GM12878 (cell line): ENCODE measurements around the gene CENPF. TPM values are rescaled to one million over a fixed set of nuclear protein-coding genes. Genes with fewer than 3 reads are reported as not detected.

Experiments
- ATAC-seq: fragments of 200-7000 bp; cut with Tn5 transposase; 3 replicates; pipeline ENCODE4 v1.9.1; 2020; ENCODE audit warnings: mild to moderate bottlenecking, moderate library complexity
- BruUV-seq: library from RNA; stranded (reverse); fragments of 400-500 nt; replicated peaks from 2 replicates; lab custom pipeline; 2021; lab: Mats Ljungman, UMichigan
- CTCF ChIA-PET: fragments of 300-600 bp; sonication (Branson Sonifier 250); formaldehyde crosslinking; extraction: SDS; loops from one replicate; lab custom pipeline; 2021; ENCODE audit warnings: inconsistent platforms; lab: Yijun Ruan, JAX
- POLR2A ChIA-PET: fragments of 350-600 bp; formaldehyde crosslinking; extraction: SDS; loops from one replicate; lab custom pipeline; 2021; ENCODE audit warnings: inconsistent platforms; lab: Charles Lee
- RAD21 ChIA-PET: fragments of 300-600 bp; sonication (Branson Sonifier 250); formaldehyde crosslinking; loops from one replicate; lab custom pipeline; 2023; ENCODE audit warnings: antibody characterized with exemption; ENCODE audit not compliant: unreplicated experiment; lab: Charles Lee
- SMC1A ChIA-PET: fragments of 300-600 bp; sonication (Branson Sonifier 250); formaldehyde crosslinking; loops from one replicate; lab custom pipeline; 2023; ENCODE audit not compliant: unreplicated experiment, uncharacterized antibody; lab: Charles Lee
- DNase-seq: peaks from one replicate; pipeline ENCODE4 v3.0.0-alpha.2; 2011; ENCODE audit warnings: low read depth, low spot score
- FAIRE-seq: peaks from 3 replicates; lab custom pipeline; 2011; peaks lifted over from hg19 to GRCh38; lab: Jason Lieb, UNC
- H2AFZ ChIP-seq: 2 replicates; pipeline ENCODE4 v1.6.0; 2011; ENCODE audit warnings: low read depth, low read length, control low read depth; ENCODE audit not compliant: control insufficient read depth
- H3K27ac ChIP-seq: 2 replicates; pipeline ENCODE4 v1.5.1; 2011; ENCODE audit warnings: control low read depth; ENCODE audit not compliant: control insufficient read depth, insufficient read depth
- H3K27me3 ChIP-seq, 2 experiments: replicated peaks in 1 of 2; 2 replicates each; pipeline versions ENCODE4 v1.6.0 to v1.6.1; 2011; ENCODE audit warnings: low read length in 1 of 2; ENCODE audit not compliant: control insufficient read depth in 2 of 2, insufficient read depth in 2 of 2
- H3K36me3 ChIP-seq, 2 experiments: 2 replicates each; pipeline ENCODE4 v1.5.1; 2011; ENCODE audit warnings: low read length in 1 of 2; ENCODE audit not compliant: control insufficient read depth in 2 of 2, insufficient read depth in 2 of 2
- H3K4me1 ChIP-seq: 2 replicates; pipeline ENCODE4 v1.6.1; 2011; ENCODE audit warnings: mild to moderate bottlenecking, low read length, moderate library complexity, mixed read lengths; ENCODE audit not compliant: control insufficient read depth, insufficient read depth
- H3K4me2 ChIP-seq: 2 replicates; pipeline ENCODE4 v1.6.0; 2011; ENCODE audit warnings: control low read depth; ENCODE audit not compliant: control insufficient read depth, insufficient read depth
- H3K4me3 ChIP-seq: fragments of 200-600 bp; sonication (generic); 2 replicates; pipeline ENCODE4 v1.5.1; 2016
- H3K79me2 ChIP-seq: 2 replicates; pipeline ENCODE4 v1.6.0; 2011; ENCODE audit warnings: low read length; ENCODE audit not compliant: control insufficient read depth, insufficient read depth
- H3K9ac ChIP-seq: 2 replicates; pipeline ENCODE4 v1.8.0; 2011; ENCODE audit warnings: low read length, control low read depth, mixed read lengths; ENCODE audit not compliant: control insufficient read depth, insufficient read depth
- H3K9me3 ChIP-seq: replicated peaks from 3 replicates; pipeline ENCODE4 v1.5.1; 2011; ENCODE audit warnings: mild to moderate bottlenecking, low read length; ENCODE audit not compliant: control insufficient read depth, insufficient read depth
- H4K20me1 ChIP-seq: 2 replicates; pipeline ENCODE4 v1.6.0; 2011; ENCODE audit not compliant: control insufficient read depth, insufficient read depth
- CEBPB ChIP-seq, 2 experiments: fragments of 150-350 bp in 1 of 2; IDR thresholded peaks; 2 replicates each; pipeline ENCODE4 v1.6.1; 2012 to 2014; ENCODE audit warnings: low read depth in 2 of 2, low read length in 2 of 2, borderline replicate concordance in 1 of 2, inconsistent platforms in 1 of 2
- CHD1 ChIP-seq: IDR thresholded peaks from 2 replicates; pipeline ENCODE4 v1.6.1; 2012; ENCODE audit warnings: low read depth, low read length, improper control_type of control experiment
- MYB ChIP-seq: fragments of 150-350 bp; IDR thresholded peaks from 2 replicates; pipeline ENCODE4 v1.6.1; 2014; ENCODE audit warnings: mild to moderate bottlenecking, low read depth, low read length, borderline replicate concordance
- RBBP5 ChIP-seq: fragments of 200-600 bp; sonication (generic); conservative IDR thresholded peaks from 2 replicates; pipeline ENCODE4 v1.6.1; 2016
- SPI1 ChIP-seq: IDR thresholded peaks from 2 replicates; pipeline ENCODE4 v1.6.1; 2011; ENCODE audit warnings: low read depth, mild to moderate bottlenecking, low read length, moderate library complexity, borderline replicate concordance; ENCODE audit not compliant: insufficient read depth
- WGBS: methylation state at CpG from one replicate; pipeline ENCODE4 v1.1.6; 2016; ENCODE audit warnings: low lambda C conversion rate; ENCODE audit not compliant: insufficient replicate concordance, insufficient coverage; ENCODE audit errors: missing lambda C conversion rate; 5-methylcytosine and 5-hydroxymethylcytosine counted together
- in situ Hi-C: fragments of 300-500 bp; cut with MboI; formaldehyde crosslinking; loops from 9 replicates; pipeline ENCODE4 v1.14.3; 2018; ENCODE audit warnings: mixed read lengths
- intact Hi-C: fragments of 100-400 bp; cut with micrococcal nuclease; formaldehyde crosslinking; loops from one replicate; pipeline ENCODE4 v1.14.2; 2022; ENCODE audit not compliant: unreplicated experiment
- polyA plus RNA-seq, 11 experiments: library from polyadenylated mRNA; depleted of rRNA in 4 of 11; unstranded in 6 of 11; stranded (reverse) in 5 of 11; fragments of >200 nt; fragmentation: Nextera tagmentation in 4 of 11; fragmentation: Illumina TruSeq in 1 of 11; extraction: Ambion mirVana in 4 of 11; extraction: Trizol in 1 of 11; gene quantifications; 1 replicate in 1 of 11; 2 replicates in 10 of 11; pipeline versions ENCODE4 v1.2.1 to v1.2.3, GENCODE V29; 2011 to 2016; ENCODE audit warnings: inconsistent platforms in 2 of 11, missing spikeins in 2 of 11, low read depth in 1 of 11
- total RNA-seq, 4 experiments: library from RNA; depleted of rRNA in 3 of 4; stranded (reverse); fragments of >200 nt in 3 of 4; fragmentation: Illumina TruSeq in 1 of 4; extraction: Trizol in 1 of 4; gene quantifications; 2 replicates each; pipeline versions ENCODE4 v1.2.1 to v1.2.3, GENCODE V29; 2013 to 2021
- TF ChIP-seq, protein P1 (sequence below): fragments of 450-650 bp; IDR thresholded peaks from 2 replicates; pipeline ENCODE4 v1.6.1; 2017; ENCODE audit warnings: borderline replicate concordance
- TF ChIP-seq, protein P2 (sequence below): fragments of 450-650 bp; IDR thresholded peaks from 2 replicates; pipeline ENCODE4 v1.6.1; 2016; ENCODE audit warnings: mild to moderate bottlenecking

The CENPF gene
- total and polyA plus RNA-seq, 10 of the 15 experiments (the other 5 are each of a cell fraction or from before 2014, with no cell fraction given) = 26.0 to 132 (median 70.5) TPM

DNA sequence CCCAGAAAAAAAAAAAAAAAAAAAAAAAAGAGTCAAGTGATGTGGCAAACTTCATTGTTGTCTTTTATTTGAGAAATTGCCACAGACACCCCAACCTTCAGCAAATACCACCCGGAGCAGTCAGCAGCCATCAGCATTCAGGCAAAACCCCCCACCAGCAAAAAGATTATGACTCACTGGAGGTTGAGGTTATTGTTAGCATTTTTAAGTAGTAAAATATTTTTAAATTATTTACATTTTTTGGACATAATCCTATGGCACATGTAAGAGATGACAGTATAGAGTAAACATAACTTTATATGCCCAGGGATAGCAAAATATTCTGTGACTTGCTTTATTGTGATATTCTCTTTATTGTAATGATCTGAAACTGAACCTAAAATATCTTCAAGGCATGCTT, 95.6 kb downstream of the CENPF start:
- ChIA-PET POLR2A (no interaction called here), SMC1A (no interaction called here), RAD21 (no interaction called here), CTCF (no interaction called here)
- Histone ChIP-seq H3K79me2 (no peaks in the 10 kb centered on the region), H3K27ac (no peak overlapping the region), H2AFZ (no peak overlapping the region), H3K4me3 (no peak overlapping the region), H4K20me1 (no peaks in the 10 kb centered on the region), H3K4me1 (no peaks in the 10 kb centered on the region), H3K27me3 (no peaks in the 10 kb centered on the region), H3K9me3 (no peaks in the 10 kb centered on the region), H3K4me2 (no peak overlapping the region), H3K36me3 (no peaks in the 10 kb centered on the region), H3K9ac (no peak overlapping the region)
- ATAC-seq (no peak), FAIRE-seq (no peak), DNase-seq (no peak)
- BruUV-seq = no TSS peak
- intact Hi-C loops (no loop called here), in situ Hi-C loops (no loop called here)
- TF ChIP-seq MYB = no peak
- TF ChIP-seq, protein P1, sequence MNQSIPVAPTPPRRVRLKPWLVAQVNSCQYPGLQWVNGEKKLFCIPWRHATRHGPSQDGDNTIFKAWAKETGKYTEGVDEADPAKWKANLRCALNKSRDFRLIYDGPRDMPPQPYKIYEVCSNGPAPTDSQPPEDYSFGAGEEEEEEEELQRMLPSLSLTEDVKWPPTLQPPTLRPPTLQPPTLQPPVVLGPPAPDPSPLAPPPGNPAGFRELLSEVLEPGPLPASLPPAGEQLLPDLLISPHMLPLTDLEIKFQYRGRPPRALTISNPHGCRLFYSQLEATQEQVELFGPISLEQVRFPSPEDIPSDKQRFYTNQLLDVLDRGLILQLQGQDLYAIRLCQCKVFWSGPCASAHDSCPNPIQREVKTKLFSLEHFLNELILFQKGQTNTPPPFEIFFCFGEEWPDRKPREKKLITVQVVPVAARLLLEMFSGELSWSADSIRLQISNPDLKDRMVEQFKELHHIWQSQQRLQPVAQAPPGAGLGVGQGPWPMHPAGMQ = no peak
- TF ChIP-seq, protein P2, sequence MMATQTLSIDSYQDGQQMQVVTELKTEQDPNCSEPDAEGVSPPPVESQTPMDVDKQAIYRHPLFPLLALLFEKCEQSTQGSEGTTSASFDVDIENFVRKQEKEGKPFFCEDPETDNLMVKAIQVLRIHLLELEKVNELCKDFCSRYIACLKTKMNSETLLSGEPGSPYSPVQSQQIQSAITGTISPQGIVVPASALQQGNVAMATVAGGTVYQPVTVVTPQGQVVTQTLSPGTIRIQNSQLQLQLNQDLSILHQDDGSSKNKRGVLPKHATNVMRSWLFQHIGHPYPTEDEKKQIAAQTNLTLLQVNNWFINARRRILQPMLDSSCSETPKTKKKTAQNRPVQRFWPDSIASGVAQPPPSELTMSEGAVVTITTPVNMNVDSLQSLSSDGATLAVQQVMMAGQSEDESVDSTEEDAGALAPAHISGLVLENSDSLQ = no peak
- no peak for TF ChIP-seq SPI1
- no peak for TF ChIP-seq CHD1
- no peak for TF ChIP-seq CEBPB (IDR thresholded peaks at IDR 0.05; ENCODE audit: borderline replicate concordance in 1 of 2, low read depth in 2 of 2, low read length in 2 of 2)
- TF ChIP-seq RBBP5 = no peak
- WGBS = 94% methylated on average over 1 of the region's 1 CpG
